ENCODE data around the gene NDST1. TPM values are rescaled to one million over a fixed set of nuclear protein-coding genes. Genes with fewer than 3 reads are reported as not detected.
A peak's percentile ranks its signal among the peaks of the same experiment; 100 is the strongest.

NDST1 gene
- total RNA-seq, 4 donors from 2014 or later, result 94.6 to 157 (median 134) TPM

DNA sequence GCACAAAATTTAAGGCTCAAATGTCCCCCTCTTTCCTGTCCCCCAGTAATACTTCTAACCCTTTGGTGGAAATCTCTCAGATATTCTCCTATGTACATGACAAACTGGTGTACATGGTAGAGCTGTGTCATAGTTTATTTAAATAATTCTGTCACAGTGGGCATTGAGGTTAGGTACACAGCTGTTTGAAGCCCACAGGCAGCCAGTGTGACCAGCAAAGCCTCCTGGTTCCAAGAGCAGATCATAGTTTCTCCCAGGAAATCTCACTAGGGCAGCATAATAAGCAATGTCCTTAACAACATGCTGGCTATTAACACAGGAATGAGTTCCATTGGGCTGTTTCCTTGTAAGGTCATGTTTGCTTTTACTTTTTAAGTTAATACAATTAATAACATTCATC is 63.9 kb downstream of the NDST1 start:
- no peak for DNase-seq (ENCODE audit: low spot score in 2 of 2)
- no peak overlapping the region for H3K4me3 ChIP-seq
- H3K27ac ChIP-seq, result no peak overlapping the region
- H3K27me3 ChIP-seq, result no peaks in the 10 kb centered on the region
- no peak for TF ChIP-seq EP300 (IDR thresholded peaks at IDR 0.05)
- no peak for TF ChIP-seq POLR2A (IDR thresholded peaks at IDR 0.05)
- TF ChIP-seq, protein P1, sequence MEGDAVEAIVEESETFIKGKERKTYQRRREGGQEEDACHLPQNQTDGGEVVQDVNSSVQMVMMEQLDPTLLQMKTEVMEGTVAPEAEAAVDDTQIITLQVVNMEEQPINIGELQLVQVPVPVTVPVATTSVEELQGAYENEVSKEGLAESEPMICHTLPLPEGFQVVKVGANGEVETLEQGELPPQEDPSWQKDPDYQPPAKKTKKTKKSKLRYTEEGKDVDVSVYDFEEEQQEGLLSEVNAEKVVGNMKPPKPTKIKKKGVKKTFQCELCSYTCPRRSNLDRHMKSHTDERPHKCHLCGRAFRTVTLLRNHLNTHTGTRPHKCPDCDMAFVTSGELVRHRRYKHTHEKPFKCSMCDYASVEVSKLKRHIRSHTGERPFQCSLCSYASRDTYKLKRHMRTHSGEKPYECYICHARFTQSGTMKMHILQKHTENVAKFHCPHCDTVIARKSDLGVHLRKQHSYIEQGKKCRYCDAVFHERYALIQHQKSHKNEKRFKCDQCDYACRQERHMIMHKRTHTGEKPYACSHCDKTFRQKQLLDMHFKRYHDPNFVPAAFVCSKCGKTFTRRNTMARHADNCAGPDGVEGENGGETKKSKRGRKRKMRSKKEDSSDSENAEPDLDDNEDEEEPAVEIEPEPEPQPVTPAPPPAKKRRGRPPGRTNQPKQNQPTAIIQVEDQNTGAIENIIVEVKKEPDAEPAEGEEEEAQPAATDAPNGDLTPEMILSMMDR (IDR thresholded peaks at IDR 0.05), result no peak
- TF ChIP-seq POLR2AphosphoS5 (IDR thresholded peaks at IDR 0.05), result no peak
- H3K4me1 ChIP-seq, result no peaks in the 10 kb centered on the region
- H3K36me3 ChIP-seq, result no peaks in the 10 kb centered on the region
- no peaks in the 10 kb centered on the region for H3K9me3 ChIP-seq

DNA sequence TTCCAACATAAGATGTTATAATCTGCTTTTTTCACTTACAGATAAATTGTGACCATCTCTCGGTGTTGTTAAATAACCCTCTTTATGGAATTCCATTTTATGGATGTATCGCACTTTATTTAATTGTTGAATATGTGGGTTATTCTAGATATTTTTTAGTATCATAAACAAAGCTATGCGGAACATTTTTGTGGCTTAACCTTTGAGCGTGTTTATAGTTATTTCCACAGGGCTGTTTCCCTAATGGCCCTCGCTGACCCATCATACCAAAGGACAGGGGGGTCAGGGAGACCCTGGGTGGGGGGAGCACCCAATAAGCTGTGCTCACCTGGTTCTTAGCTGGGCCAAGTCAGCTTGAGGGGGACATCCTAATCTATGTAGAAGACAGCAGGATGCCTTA is 65.3 kb downstream of the NDST1 start:
- WGBS, result 91% methylated on average over 5 of the region's 5 CpGs
- TF ChIP-seq, protein P1 (IDR thresholded peaks at IDR 0.05), result no peak
- TF ChIP-seq POLR2AphosphoS5 (IDR thresholded peaks at IDR 0.05) (no peak), EP300 (IDR thresholded peaks at IDR 0.05) (no peak)
- peak in 1 of 2 donors; percentile 19 for DNase-seq (ENCODE audit: low spot score in 2 of 2)

DNA sequence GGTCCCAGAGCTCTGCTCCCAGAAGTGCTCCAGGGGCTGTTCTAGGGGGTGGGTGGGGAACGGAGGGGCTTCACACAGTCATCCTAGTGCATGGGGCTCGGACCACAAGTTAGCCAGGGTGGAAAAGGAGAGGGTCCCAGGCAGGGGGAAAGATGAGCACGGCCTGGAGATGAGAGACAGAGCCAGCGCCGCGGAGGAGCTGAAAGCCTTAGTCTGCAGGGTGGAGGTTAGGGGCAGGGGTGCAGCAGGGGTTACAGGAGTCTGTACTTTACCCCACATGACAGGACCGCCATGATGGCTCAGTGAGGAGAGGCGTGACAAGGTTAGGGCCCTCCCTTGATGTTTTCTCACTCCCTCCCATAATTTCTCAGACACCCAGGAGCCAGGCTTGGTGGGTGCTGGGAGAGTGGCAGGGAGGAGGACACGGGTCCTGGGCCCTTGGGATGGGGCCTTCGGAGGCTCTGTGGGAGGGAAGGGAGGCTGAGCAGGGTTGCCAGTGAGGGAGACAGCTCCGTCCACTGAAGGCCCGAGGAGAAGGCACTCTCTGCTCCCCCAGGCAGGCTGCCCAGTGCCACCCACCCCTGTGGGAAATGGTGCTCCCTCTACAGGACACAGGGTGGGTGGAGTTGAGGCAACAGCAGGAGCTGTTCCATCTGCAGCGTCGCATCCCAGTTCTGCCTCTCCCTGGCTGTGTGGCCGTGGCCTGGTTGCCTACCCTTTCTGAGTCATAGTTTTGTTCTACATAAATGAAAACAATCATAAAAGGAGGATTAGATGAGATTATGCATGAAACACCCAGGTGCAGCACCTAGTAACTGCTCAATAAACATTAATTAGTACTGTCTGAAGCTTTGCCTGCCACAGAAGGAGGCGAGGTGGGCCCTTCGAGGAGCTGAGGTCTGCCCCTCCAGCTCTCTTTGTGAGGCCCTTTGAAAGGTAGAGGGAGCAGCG is 66.2 kb downstream of the NDST1 start:
- no peak for TF ChIP-seq POLR2A (IDR thresholded peaks at IDR 0.05)
- TF ChIP-seq EP300 (IDR thresholded peaks at IDR 0.05), result no peak
- TF ChIP-seq POLR2AphosphoS5 (IDR thresholded peaks at IDR 0.05), result no peak
- TF ChIP-seq, protein P1 (IDR thresholded peaks at IDR 0.05), result no peak
- Histone ChIP-seq H3K4me3 (no peak overlapping the region), H3K27me3 (no peaks in the 10 kb centered on the region), H3K4me1 (no peaks in the 10 kb centered on the region), H3K9me3 (no peaks in the 10 kb centered on the region), H3K27ac (no peak overlapping the region), H3K36me3 (no peaks in the 10 kb centered on the region)
- DNase-seq (ENCODE audit: low spot score in 2 of 2), result peak in 1 of 2 donors; percentile 53
- WGBS, result 81% methylated on average over 18 of the region's 18 CpGs

More for the DNA sequence above, 65.3 kb downstream of the NDST1 start:
- no peaks in the 10 kb centered on the region for H3K9me3 ChIP-seq
- H3K27ac ChIP-seq, result no peak overlapping the region
- no peaks in the 10 kb centered on the region for H3K27me3 ChIP-seq
- H3K4me3 ChIP-seq, result no peak overlapping the region
- no peaks in the 10 kb centered on the region for H3K36me3 ChIP-seq
- no peaks in the 10 kb centered on the region for H3K4me1 ChIP-seq

DNA sequence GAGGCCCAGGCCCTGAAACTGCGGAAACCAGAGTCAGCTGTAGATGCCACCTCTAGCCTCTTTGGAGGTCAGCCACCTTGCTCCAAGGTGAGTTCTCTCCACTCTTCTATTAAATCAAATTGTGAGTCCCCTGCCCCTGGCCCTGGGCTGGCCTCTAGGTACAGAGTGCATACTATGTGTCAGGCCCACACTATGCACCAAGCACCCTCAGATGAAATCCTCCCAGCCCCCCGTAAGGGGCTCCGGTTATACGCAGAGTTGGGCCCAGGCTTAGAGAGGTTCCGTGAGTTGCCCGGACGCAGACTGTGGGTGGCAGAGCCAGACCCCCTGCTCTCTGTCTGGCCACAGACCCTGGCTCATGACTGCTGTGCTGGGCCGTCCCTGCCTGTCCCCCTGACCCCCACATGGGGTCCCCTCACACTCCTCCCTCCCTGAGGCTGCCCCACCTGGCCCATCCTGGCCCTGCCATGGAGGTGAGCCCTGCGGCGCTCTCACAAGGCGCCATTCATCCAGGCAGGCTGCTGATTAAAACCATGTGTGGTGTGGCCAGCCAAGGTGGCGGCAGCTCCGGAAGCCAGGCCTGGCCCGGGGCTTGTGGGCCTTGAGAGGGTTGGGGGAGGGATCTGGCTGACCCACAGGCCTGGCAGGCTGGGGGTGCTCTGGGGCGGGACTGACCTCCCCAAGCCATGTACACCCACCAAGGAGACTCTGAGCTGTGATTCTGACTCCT is 67.1 kb downstream of the NDST1 start:
- no peak overlapping the region for H3K27ac ChIP-seq
- DNase-seq (ENCODE audit: low spot score in 2 of 2), result peak in 1 of 2 donors; percentile 50
- WGBS, result 91% methylated on average over 11 of the region's 15 CpGs
- H3K4me1 ChIP-seq, result no peaks in the 10 kb centered on the region
- H3K4me3 ChIP-seq, result no peak overlapping the region
- H3K27me3 ChIP-seq, result no peaks in the 10 kb centered on the region
- TF ChIP-seq POLR2A (IDR thresholded peaks at IDR 0.05) (no peak), POLR2AphosphoS5 (IDR thresholded peaks at IDR 0.05) (no peak), EP300 (IDR thresholded peaks at IDR 0.05) (no peak)
- TF ChIP-seq, protein P1 (IDR thresholded peaks at IDR 0.05), result no peak
- H3K36me3 ChIP-seq, result no peaks in the 10 kb centered on the region
- no peaks in the 10 kb centered on the region for H3K9me3 ChIP-seq
